GM18868 (cell line): ENCODE data around the gene ADPGK.
A peak's percentile ranks its signal among the peaks of the same experiment; 100 is the strongest.

Experiments
- ATAC-seq: cut with Tn5 transposase; IDR thresholded peaks from one replicate; pipeline ENCODE4 v1.9.1; 2021; ENCODE audit warnings: mild to moderate bottlenecking, moderate library complexity; ENCODE audit not compliant: unreplicated experiment

Gene ADPGK

DNA sequence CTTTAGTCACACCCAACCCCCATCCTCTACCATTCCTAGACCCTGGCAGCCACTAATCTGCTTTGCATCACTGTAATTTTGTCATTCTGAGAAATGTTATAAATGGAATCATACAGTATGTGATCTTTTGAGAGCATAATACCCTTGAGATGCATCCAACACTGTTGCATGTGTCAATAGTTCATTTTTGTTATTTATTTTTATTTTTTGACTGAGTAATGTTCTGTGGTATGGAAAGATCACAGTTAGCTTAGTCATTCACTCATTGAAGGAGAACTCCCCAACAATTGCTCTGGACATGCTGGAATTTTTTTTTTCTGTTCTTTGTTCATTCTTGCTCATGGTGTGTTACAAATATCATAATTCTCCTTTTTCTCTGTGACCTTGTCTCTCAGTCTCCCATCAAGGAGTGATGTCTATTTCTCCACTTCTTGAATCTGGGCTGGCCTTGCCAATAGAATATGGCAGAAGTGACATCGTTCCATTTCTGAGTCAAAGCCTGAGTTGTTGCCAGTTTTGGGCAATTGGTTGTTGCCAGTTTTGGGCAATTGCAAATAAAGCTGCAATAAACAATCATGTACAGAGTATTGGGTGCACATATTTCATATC, 6.8 kb upstream of the ADPGK start:
- no peak for ATAC-seq

DNA sequence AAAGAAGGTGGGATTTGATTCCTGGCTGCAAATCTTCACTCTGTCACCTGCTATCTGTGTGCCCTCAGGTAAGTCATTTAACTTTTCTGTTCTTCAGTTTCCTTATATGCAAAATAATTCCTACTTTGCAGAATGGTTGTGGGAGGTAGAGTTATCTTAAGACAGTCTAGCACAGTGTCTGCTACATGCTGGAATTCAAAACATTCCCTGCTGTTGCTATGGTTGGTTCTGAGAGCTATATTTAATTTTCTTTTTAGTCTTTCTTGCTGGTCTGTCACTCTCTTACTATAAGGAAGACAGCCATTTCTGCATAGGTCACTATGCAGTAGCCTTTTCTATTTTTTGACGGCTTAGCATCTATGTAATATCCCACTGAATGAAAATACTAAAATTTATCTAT, 4.0 kb upstream of the ADPGK start:
- ATAC-seq, result no peak

DNA sequence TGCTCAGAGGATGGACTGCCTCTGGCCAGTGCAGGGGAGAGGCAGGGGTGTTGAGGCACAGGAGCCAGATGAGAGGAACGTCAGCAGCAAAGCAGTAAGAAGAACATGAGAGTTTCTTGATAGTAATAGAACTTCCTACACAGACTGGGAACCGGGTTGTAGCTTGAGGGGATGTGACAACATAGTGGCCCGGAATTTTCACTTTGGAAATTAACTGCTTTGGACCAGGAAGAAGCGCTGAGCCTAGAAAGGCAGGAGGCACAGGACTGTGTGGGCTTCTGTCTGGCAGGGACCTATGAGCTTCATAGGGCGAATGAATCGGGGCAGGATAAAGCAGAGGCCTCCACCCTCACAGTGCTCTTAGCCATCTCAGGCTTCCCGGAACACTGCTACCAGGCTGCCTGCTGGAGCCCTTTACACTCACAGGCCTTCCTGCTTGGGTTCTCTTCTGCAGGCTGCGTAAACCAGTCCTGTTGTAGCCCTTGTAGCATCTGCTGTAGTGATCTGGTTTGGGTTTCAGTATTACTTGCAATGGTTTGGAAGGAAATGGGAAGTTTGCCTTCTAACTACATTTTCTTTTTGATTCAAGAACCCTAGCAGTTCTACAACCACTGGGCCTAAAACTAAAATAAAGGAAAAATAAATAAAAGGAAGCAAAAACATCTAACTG, 3.3 kb upstream of the ADPGK start:
- no peak for ATAC-seq

DNA sequence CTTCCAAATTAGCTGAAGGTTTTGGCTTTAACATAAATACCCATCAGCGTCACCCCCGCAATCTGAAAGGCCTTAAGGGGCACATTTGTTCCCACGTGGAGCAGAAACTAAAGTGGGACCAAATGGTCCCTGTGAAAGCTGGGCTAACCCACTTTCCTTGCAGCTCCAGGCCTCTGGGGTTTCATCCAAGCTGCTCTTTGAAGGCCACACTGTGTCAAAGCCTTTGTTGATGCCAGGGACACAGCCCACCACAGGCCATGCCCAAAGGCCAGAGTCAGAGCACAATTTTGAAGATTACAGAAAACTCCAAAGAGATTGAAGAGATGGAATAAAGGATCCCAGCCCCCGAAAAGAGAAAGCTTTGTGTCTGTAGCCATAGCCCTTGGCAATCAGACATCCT, 2.7 kb upstream of the ADPGK start:
- ATAC-seq, result no peak

DNA sequence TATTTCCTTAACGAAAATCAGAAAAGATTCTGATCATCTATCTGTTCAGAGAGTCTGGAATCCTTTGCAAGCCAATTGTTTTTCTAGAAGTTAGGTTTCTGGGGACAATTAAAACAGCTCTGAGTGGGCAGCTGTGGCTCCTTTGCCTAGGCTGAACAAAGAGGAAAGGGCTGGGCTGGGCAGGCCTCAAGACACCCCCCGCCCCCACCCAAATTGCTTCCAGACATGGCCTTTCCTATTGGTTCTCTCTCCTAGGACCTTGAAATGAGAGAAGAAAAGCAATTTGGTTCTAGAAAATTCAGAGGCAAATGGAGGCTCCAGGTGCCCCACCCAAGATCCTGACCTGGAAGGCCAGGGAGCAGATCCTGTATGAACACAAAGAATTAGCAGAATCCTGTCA, 2.3 kb upstream of the ADPGK start:
- ATAC-seq, result no peak

DNA sequence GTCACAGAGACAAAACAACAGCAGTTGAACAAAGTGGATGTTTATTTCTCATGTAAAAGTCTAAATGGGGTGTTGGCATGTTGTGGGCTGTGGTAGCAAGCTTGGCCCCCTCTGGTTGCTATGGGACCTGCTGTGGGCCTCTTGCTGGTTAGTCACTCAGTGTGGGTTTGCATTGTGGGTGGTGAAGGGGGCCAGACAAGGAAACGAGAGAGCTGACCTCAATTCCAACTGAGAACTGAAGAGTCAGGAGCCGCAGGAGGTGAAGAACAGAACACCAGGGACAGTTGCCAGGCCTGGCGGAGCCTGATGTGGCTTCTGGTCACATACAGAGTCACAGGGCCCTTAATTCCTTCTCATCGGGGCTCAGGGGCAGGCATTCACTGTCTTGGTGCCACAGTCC, 1.9 kb upstream of the ADPGK start:
- no peak for ATAC-seq

DNA sequence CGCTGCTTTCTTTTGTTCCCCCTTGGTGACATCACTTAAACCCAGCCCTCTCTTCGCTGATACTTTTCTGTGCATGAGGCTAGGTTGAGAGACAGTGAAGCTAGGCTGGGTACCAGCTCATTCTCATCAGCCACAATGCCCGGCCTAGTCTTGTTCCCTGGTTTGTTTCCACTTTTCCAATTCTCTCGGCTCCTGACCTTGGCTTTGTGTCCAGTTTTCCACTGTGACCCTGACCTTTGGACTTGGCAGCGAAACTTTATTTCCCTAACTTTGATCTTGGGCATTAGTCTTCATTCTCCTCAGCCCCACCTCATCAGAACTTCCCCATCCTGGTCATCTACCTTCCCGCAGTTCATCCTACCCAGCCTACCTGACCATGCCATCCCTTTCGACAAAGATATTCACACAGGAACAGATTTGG, 908 bp upstream of the ADPGK start:
- peak; percentile 2 for ATAC-seq

DNA sequence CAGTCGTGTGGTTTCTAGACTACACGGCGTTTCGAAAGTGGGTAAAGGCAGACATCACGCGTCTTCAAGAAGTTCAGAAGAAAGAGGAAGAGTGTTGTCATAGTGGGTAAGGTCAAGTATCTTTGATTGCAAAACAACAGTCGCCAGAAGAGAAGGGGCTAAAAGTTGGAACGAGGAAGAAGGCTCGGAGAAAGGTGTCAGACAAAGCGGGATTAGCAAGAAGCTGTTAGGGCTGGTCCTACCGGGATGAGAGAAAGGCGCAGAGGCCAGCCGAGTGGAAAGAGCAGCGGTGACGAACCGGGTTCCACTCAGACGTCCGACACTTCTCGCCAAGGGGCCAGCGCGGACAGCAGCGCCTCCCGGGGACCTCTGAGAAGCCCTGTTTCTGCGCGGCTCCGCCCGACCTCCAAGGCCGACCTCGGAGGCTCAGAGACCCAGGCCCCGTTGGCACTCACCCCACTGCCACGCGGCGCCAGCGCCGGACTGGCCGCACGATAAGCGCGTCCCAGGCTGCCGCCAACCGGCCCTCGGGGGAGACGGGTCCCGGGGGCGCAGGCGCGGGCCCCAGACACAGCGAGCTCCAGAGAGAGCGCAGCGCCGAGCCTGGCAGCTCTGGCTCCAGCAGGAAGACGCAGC, 436 bp downstream of the ADPGK start:
- peak; percentile 36 for ATAC-seq

DNA sequence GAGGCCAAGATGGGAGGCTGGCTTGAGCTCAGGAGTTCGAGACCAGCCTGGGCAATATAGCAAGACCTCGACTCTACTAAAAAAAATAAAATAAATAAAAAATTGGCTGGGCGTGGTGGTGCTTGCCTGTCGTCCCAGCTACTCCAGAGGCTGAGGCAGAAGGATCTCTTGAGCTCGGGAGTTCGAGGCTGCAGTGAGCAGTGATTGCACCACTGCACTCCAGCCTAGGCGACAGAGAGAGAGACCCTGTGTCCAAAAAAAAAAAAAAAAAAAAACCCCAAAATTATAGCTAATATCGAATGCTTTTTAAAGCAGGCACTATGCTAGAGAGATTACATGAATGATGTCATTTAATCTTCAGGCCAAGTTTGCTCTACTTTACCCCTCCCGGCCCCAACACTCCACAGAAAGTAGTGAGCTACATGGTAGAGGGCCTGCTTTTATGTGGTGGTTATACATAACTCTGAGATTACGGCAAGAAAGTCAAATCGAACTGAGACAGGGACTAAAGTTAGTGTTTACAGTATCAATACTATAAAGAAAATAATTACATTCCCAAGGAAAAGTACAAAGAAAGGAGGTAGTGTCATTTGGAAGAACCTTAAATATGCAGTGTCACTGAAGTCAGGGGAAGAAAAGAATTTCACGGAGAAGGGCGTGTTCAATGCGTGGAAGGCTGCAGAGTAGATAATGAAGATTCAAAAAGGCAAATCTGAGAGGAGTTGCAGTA, 1.1 kb downstream of the ADPGK start:
- no peak for ATAC-seq

DNA sequence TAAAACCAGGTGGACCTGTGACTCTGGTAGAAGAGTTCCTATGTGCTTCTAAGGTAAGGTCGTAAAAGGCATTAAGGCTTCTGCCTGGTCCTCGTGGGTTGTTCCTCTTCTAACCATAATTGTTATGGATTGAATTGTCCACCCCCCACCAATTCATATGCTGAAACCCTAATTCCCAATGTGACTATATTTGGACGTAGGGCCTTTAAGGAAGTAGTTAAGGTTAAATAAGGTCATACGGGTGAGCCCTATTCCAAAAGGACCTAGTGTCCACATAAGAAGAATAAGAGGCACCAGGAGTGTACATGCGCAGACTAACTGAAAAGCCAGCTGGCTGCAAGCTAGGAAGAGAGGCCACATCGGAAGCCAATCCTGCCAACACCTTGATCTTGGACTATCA, 1.9 kb downstream of the ADPGK start:
- ATAC-seq, result no peak

DNA sequence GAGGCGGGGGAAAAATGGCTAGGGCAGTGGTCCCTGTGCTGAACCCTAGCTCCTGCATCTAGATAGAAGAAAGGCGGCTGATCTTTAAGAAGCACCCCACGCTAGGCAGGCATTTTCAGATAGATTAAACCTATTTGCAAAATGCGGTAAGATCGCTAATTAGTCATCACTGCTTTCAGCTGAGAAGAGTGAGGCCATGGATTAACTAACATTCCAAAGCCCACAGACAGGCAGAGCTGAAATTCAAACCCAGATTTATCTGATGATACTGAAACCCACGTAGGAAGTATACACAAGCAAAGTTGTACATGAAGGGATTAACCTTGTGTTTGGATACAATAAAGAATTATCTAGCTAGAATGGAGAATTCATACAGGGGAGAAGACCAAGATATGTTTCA, 4.8 kb downstream of the ADPGK start:
- ATAC-seq, result no peak

DNA sequence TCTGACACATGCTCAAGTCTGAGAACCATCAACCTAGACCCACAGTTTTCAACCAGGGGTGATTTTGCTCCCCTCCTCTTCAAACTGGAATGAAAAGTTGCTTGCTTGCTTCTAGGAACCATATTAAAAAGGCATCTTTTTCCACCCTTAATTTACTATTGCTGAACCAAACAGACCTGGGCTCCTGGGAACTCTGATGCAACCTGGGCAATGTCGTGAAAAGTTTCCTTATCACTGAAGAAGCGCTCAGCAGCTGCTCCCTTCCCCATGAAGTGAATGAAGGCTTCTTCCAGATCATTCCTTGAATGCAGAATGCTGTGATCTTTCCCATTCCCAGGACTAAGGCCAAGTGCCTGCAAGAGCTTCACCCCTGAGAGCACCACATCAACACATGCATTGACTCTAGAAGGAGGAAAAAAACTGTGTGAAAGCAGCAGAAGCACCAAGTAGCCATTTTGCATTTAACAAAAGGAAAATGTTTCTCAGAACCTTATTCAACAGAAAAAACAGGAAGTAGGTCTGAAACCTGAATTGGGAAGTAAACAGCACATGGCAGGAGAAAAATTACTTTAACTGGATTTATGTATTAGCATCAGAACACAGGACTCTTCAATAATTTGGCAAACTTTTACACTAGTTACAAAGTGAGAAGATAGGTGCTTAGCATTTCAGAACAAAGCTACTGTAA, 8.7 kb downstream of the ADPGK start:
- ATAC-seq, result no peak

DNA sequence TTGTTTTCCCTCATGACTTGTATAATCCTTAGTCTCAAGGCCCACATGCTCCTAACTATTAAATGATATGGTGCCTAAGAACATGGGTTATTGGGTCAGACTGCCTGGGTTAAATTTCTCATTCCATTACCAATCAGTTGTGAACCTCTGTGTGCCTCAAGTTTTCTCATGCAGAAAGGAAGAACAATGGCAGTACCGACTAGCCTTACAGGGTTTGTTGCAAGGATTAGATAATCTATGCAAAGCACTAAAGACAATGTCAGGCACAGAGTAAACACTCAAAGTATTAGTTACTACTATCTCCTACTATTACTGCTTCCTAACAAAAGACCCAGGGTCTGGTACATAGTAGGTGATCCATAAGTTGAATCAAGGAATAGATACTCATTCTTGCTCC, 12.2 kb downstream of the ADPGK start:
- no peak for ATAC-seq

DNA sequence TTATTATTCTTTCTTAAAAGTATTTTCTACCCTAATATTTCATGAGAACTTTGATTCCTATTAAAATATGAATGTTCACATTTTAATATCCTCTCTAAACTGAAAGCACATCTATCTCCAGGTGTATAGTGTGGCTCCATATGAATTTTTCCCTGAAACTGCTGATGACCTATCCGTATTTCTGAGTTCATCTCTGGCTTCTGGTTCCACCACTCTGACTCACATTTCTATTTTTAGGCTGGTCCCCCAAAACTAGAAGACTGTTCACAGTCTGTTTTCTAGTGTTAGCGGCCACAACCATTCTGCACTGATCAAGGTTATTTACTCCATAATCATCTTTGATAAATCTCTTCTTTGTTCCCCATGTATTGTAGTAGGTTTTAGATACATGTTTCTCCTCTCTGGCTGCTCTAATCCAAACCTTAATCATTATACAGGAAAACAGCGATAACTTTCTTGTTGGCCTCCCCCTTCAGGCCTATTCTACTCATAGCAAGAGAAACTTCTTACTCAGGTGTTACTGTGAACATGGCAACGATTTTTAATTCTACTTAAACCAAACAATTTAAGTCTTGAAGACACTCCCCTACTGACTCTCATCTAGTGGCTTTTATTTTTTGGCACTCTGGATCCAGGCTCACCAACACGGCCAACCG, 12.8 kb downstream of the ADPGK start:
- ATAC-seq, result no peak

DNA sequence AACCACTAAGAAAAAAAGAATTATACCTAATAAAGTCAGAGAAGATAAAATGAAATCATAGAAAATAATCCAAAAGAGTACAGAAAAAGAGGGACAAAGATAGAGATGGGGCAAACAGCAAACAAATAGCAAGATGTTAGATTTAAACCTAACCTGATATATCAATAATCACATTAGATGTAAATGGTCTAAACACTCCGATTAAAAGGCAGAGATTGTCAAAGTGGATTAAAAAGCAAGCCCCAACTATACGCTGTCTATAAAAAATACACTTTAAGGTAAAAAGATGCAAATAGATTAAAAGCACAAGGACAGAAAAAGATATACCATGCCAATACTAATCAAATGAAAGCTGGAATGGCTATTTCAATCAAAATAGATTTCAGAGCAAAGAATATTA, 16.8 kb downstream of the ADPGK start:
- ATAC-seq, result no peak

DNA sequence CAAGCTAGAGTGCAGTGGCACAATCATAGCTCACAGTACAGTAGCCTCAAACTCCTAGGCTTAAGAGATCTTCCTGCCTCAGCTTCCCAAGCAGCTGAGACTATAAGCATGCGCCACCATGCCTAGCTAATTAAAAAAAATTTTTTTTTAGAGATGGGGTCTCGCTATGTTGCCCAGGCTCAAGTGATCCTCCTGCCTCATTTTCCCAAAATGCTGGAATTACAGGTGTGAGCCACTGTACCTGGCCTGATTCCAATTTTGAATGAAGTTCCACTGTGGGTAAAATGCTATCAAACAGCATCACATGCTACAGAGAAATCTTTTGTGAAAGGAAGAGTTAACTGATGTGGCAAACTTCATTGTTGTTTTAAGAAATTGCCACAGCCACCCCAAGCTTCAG, 17.5 kb downstream of the ADPGK start:
- ATAC-seq, result no peak

DNA sequence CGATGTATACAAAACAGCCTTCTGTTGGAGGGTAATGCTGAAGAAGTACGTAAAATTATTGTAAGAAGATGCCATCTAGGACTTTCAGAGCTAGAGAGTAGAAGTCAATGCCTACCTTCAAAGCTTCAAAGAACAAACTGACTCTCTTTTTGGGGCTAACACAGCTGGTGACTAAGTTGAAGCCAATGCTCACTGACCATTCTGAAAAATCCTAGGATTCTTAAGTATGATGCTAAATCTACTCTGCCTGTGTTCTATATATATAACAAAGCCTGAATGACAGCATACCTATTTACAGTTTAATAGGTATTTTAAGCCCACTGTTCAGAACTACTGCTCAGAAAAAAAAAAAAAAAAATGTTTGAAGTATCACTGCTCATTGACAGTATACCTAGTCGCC, 18.9 kb downstream of the ADPGK start:
- no peak for ATAC-seq

DNA sequence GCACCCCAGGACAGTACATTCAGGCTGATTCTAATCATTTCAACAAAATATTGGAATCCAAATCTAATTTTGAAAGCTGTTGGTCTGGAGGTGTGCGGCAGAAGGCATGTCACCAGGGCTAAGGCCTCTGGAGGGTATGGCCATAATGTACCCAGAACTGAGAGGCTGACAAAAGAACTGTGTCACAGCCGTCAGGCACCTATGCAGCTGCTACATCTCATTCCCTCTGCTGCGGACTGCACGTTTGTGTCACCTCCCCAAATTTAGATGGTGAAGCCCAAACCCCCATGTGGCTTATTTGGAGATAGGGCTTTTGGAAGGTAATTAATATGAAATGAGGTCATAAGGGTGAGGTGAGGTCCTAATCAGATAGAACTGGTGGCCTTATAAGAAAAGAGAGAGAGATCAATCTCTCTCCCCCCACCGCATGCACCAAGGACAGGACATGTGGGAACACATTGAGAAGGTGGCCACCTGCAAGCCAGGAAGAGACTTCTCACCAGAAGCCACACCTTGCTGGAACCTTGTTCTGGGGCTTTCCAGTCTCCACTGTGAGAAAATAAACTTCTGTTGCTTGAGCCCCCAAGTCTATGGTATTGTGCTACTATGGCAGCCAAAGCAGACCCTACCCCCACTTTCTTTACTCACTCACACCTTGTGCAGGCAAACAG, 22.8 kb downstream of the ADPGK start:
- no peak for ATAC-seq

DNA sequence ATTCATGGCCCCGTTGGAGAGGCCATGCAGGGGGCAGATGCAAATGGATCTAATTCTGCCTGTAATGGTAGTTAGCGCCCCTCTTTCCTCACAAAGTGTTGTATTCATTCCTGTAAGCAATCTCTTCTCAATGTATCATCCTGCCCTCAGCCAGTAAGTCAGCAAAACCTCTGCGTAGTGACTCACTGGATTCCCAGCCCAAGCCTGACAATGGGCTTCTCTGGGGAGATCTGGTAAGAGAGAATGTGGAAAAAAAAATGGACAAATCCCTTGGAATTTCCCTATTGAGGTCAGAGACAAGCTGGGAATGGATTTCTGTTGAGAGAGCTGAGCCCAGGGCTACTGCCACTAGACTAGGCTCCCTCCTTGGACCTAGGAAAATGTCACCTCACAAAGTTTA, 25.4 kb downstream of the ADPGK start:
- no peak for ATAC-seq

DNA sequence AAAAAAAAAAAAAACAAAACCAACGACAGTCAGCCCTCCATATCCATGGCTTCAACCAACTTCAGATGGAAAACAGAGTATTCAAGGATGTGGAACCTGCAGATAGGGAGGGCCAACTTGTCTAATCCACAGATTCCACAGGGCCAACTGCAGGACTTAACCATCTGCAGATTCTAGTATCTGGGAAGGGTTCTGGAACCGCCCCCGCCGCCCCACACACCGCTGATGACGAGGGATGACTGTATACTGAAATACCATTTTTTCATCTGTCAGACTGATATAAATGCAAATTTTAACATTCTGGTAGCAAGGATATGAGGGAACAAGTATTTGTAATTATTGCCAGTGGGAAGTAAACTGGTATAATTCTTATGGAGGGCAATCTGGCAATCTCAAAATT, 29.5 kb downstream of the ADPGK start:
- ATAC-seq, result no peak
